WERI-Rb-1 (cell line): ENCODE measurements around the gene SFXN5.

Source experiments
- DNase-seq: peaks from one replicate; pipeline ENCODE4 v3.0.0-alpha.2; 2020
- H3K27ac ChIP-seq: fragments of 250-450 bp; sonication (Bioruptor Pico); 2 replicates; pipeline ENCODE4 v1.5.1; 2020; ENCODE audit warnings: mild to moderate bottlenecking, moderate library complexity
- H3K27me3 ChIP-seq: fragments of 250-450 bp; sonication (Bioruptor Pico); 2 replicates; pipeline ENCODE4 v1.5.1; 2021; ENCODE audit warnings: mild to moderate bottlenecking, low read depth, moderate library complexity; ENCODE audit not compliant: insufficient read depth, severe bottlenecking
- H3K36me3 ChIP-seq: fragments of 250-450 bp; sonication (Bioruptor Pico); 2 replicates; pipeline ENCODE4 v1.5.1; 2020; ENCODE audit warnings: mild to moderate bottlenecking, moderate library complexity
- H3K4me3 ChIP-seq: 2 replicates; pipeline ENCODE4 v1.5.1; 2011; ENCODE audit warnings: low read depth, mild to moderate bottlenecking, control low read depth, low read length
- H3K9me3 ChIP-seq: fragments of 250-450 bp; sonication (Bioruptor Pico); 2 replicates; pipeline ENCODE4 v1.5.1; 2021; ENCODE audit warnings: mild to moderate bottlenecking, moderate library complexity; ENCODE audit not compliant: severe bottlenecking
- CTCF ChIP-seq: IDR thresholded peaks from 2 replicates; pipeline ENCODE4 v1.5.1; 2011; ENCODE audit warnings: low read depth, mild to moderate bottlenecking, control low read depth, inconsistent platforms, low read length

SFXN5 gene

GRCh38 chr2:72998724-72999123, 72.8 kb downstream of the SFXN5 start:
- no peak overlapping the region for H3K4me3 ChIP-seq
- no peaks in the 10 kb centered on the region for H3K36me3 ChIP-seq
- no peaks in the 10 kb centered on the region for H3K27me3 ChIP-seq
- peak; percentile 5 for DNase-seq
- no peak for TF ChIP-seq CTCF
- H3K9me3 ChIP-seq: no peaks in the 10 kb centered on the region
- no peak overlapping the region for H3K27ac ChIP-seq

- Histone ChIP-seq H3K4me3 (no peak overlapping the region), H3K27me3 (no peaks in the 10 kb centered on the region), H3K9me3 (no peaks in the 10 kb centered on the region), H3K27ac (no peak overlapping the region), H3K36me3 (no peaks in the 10 kb centered on the region)
- TF ChIP-seq CTCF: no peak
- peak; percentile 6 for DNase-seq
These were observed 73.3 kb downstream of the SFXN5 start for GRCh38 chr2:72998234-72998651.

- Histone ChIP-seq H3K4me3 (no peak overlapping the region), H3K9me3 (no peaks in the 10 kb centered on the region), H3K27ac (no peak overlapping the region), H3K27me3 (no peaks in the 10 kb centered on the region), H3K36me3 (no peaks in the 10 kb centered on the region)
- DNase-seq: peak; percentile 4
- TF ChIP-seq CTCF: no peak
These were observed 75.4 kb downstream of the SFXN5 start for GRCh38 chr2:72996117-72996502.

- no peaks in the 10 kb centered on the region for H3K36me3 ChIP-seq
- no peaks in the 10 kb centered on the region for H3K27me3 ChIP-seq
- TF ChIP-seq CTCF: no peak
- H3K27ac ChIP-seq: no peak overlapping the region
- DNase-seq: peak; percentile 7
- H3K4me3 ChIP-seq: no peak overlapping the region
- H3K9me3 ChIP-seq: no peaks in the 10 kb centered on the region
These were observed 75.9 kb downstream of the SFXN5 start for GRCh38 chr2:72995430-72996116.

- DNase-seq: no peak
- TF ChIP-seq CTCF: no peak
- Histone ChIP-seq H3K4me3 (no peak overlapping the region), H3K27me3 (no peaks in the 10 kb centered on the region), H3K9me3 (no peaks in the 10 kb centered on the region), H3K27ac (no peak overlapping the region), H3K36me3 (no peaks in the 10 kb centered on the region)
These were observed 76.5 kb downstream of the SFXN5 start for GRCh38 chr2:72994991-72995380.
